HEK293T (cell line): ENCODE measurements around the gene PANX3.

ENCODE experiments used
- CTCF ChIA-PET: fragments of 350-600 bp; formaldehyde crosslinking; extraction: SDS; loops from one replicate; lab custom pipeline; 2021; ENCODE audit warnings: antibody characterized with exemption, inconsistent platforms; lab: Yijun Ruan, JAX
- POLR2A ChIA-PET: fragments of 350-600 bp; formaldehyde crosslinking; extraction: SDS; loops from one replicate; lab custom pipeline; 2020; ENCODE audit warnings: antibody characterized with exemption, inconsistent platforms; lab: Yijun Ruan, JAX
- DNase-seq: peaks from one replicate; pipeline ENCODE4 v3.0.0; 2012; ENCODE audit warnings: mixed read lengths; ENCODE audit errors: extremely low spot score
- ARNT ChIP-seq: fragments of 450-650 bp; IDR thresholded peaks from 2 replicates; pipeline ENCODE4 v1.6.1; 2017; ENCODE audit warnings: mild to moderate bottlenecking
- BHLHE40 ChIP-seq: fragments of 450-650 bp; IDR thresholded peaks from 2 replicates; pipeline ENCODE4 v1.6.1; 2016; ENCODE audit warnings: mild to moderate bottlenecking, moderate library complexity, borderline replicate concordance
- CTBP1 ChIP-seq: fragments of 450-650 bp; IDR thresholded peaks from 2 replicates; pipeline ENCODE4 v1.6.1; 2016; ENCODE audit warnings: borderline replicate concordance
- ELF4 ChIP-seq: fragments of 450-650 bp; IDR thresholded peaks from 2 replicates; pipeline ENCODE4 v1.6.1; 2017; ENCODE audit warnings: antibody characterized with exemption
- FOXA1 ChIP-seq: fragments of 450-650 bp; IDR thresholded peaks from 2 replicates; pipeline ENCODE4 v1.6.1; 2016; ENCODE audit warnings: mild to moderate bottlenecking
- FOXK2 ChIP-seq: fragments of 450-650 bp; IDR thresholded peaks from 2 replicates; pipeline ENCODE4 v1.6.1; 2016; ENCODE audit warnings: mild to moderate bottlenecking
- FOXM1 ChIP-seq: fragments of 450-650 bp; IDR thresholded peaks from 2 replicates; pipeline ENCODE4 v1.6.1; 2017; ENCODE audit warnings: mild to moderate bottlenecking, borderline replicate concordance
- HDGF ChIP-seq: fragments of 450-650 bp; IDR thresholded peaks from 2 replicates; pipeline ENCODE4 v1.6.1; 2017; ENCODE audit warnings: antibody characterized with exemption, borderline replicate concordance
- L3MBTL2 ChIP-seq: fragments of 450-650 bp; conservative IDR thresholded peaks from 2 replicates; pipeline ENCODE4 v1.6.1; 2016; ENCODE audit warnings: mild to moderate bottlenecking
- LEF1 ChIP-seq: fragments of 450-650 bp; IDR thresholded peaks from 2 replicates; pipeline ENCODE4 v1.6.1; 2017; ENCODE audit warnings: mild to moderate bottlenecking, borderline replicate concordance
- NFRKB ChIP-seq: fragments of 450-650 bp; IDR thresholded peaks from 2 replicates; pipeline ENCODE4 v1.6.1; 2016; ENCODE audit warnings: mild to moderate bottlenecking, moderate library complexity
- PKNOX1 ChIP-seq: fragments of 450-650 bp; IDR thresholded peaks from 2 replicates; pipeline ENCODE4 v1.6.1; 2016
- SP1 ChIP-seq: fragments of 450-650 bp; IDR thresholded peaks from 2 replicates; pipeline ENCODE4 v1.6.1; 2017
- SUZ12 ChIP-seq: fragments of 450-650 bp; IDR thresholded peaks from 2 replicates; pipeline ENCODE4 v1.6.1; 2016; ENCODE audit warnings: mild to moderate bottlenecking
- TARDBP ChIP-seq: fragments of 450-650 bp; IDR thresholded peaks from 2 replicates; pipeline ENCODE4 v1.6.1; 2016
- ZNF384 ChIP-seq: fragments of 450-650 bp; IDR thresholded peaks from 2 replicates; pipeline ENCODE4 v1.6.1; 2016

Gene PANX3

GRCh38 chr11:124657904-124658303 lies 46.7 kb downstream of the PANX3 start:
- TF ChIP-seq FOXK2 (no peak), FOXA1 (no peak), FOXM1 (no peak), TARDBP (no peak), L3MBTL2 (no peak), CTBP1 (no peak), LEF1 (no peak), SUZ12 (no peak), HDGF (no peak), ARNT (no peak), SP1 (no peak), BHLHE40 (no peak), ZNF384 (no peak), NFRKB (no peak)
- CTCF ChIA-PET, result no interaction called here
- no peak for DNase-seq
- POLR2A ChIA-PET, result no interaction called here

- TF ChIP-seq CTBP1 (no peak), NFRKB (no peak), SUZ12 (no peak), ELF4 (no peak), HDGF (no peak), ZNF384 (no peak), ARNT (no peak), PKNOX1 (no peak), FOXM1 (no peak), TARDBP (no peak), BHLHE40 (no peak), SP1 (no peak), FOXK2 (no peak)
- POLR2A ChIA-PET, result no interaction called here
- DNase-seq, result no peak
- CTCF ChIA-PET, result no interaction called here
These were observed 47.3 kb downstream of the PANX3 start for GRCh38 chr11:124658501-124658900.

GRCh38 chr11:124658986-124659385 lies 47.8 kb downstream of the PANX3 start:
- TF ChIP-seq ARNT, result no peak
- no peak for TF ChIP-seq PKNOX1
- no peak for TF ChIP-seq SUZ12
- no peak for TF ChIP-seq FOXK2
- no peak for TF ChIP-seq ZNF384
- TF ChIP-seq NFRKB, result no peak
- TF ChIP-seq FOXA1, result no peak
- TF ChIP-seq CTBP1, result no peak
- no peak for TF ChIP-seq ELF4
- TF ChIP-seq BHLHE40, result no peak
- ChIA-PET POLR2A (no interaction called here), CTCF (interaction anchor here (2.2 kb wide), 1 partner anchor 10 kb away, joined by 10 read pairs; no protein-coding TSS in a partner anchor)
- no peak for DNase-seq

GRCh38 chr11:124661553-124661952 lies 50.3 kb downstream of the PANX3 start:
- ChIA-PET CTCF (interaction anchor here (0.6 to 1.3 kb wide), 2 partner anchors 133 to 175 kb away, joined by 3 read pairs; no protein-coding TSS in a partner anchor), POLR2A (no interaction called here)
- no peak for DNase-seq
- no peak for TF ChIP-seq ARNT
- TF ChIP-seq ZNF384, result no peak
- TF ChIP-seq NFRKB, result no peak
- TF ChIP-seq SP1, result no peak
- no peak for TF ChIP-seq ELF4
- no peak for TF ChIP-seq LEF1
- TF ChIP-seq HDGF, result no peak
- TF ChIP-seq L3MBTL2, result no peak

- TF ChIP-seq HDGF, result no peak
- TF ChIP-seq BHLHE40, result no peak
- TF ChIP-seq ZNF384, result no peak
- TF ChIP-seq ARNT, result no peak
- TF ChIP-seq FOXA1, result no peak
- TF ChIP-seq TARDBP, result no peak
- no peak for TF ChIP-seq ELF4
- no peak for TF ChIP-seq L3MBTL2
- no peak for TF ChIP-seq PKNOX1
- no peak for TF ChIP-seq FOXK2
- TF ChIP-seq SP1, result no peak
- TF ChIP-seq LEF1, result no peak
- no peak for TF ChIP-seq FOXM1
- TF ChIP-seq SUZ12, result no peak
- TF ChIP-seq CTBP1, result no peak
- TF ChIP-seq NFRKB, result no peak
- POLR2A ChIA-PET, result no interaction called here
These were observed 50.9 kb downstream of the PANX3 start for GRCh38 chr11:124662106-124662505.

GRCh38 chr11:124663861-124664260 lies 52.6 kb downstream of the PANX3 start:
- TF ChIP-seq HDGF (no peak), BHLHE40 (no peak), TARDBP (no peak), FOXK2 (no peak), FOXA1 (no peak), PKNOX1 (no peak), FOXM1 (no peak), CTBP1 (no peak), SP1 (no peak)
- DNase-seq, result no peak
- ChIA-PET POLR2A (interaction anchor here (1.9 kb wide), 1 partner anchor 9 kb away, joined by 8 read pairs; the partner anchor contains the start of genes SIAE and SPA17), CTCF (interaction anchor here (0.6 to 1.1 kb wide), 3 partner anchors 19 to 102 kb away, joined by 3 to 5 read pairs (median 4); no protein-coding TSS in a partner anchor)

More at GRCh38 chr11:124662106-124662505, 50.9 kb downstream of the PANX3 start:
- no peak for DNase-seq
- CTCF ChIA-PET, result interaction anchor here (0.6 to 1.3 kb wide), 2 partner anchors 18 to 175 kb away, joined by 3 read pairs; no protein-coding TSS in a partner anchor
